ENCODE data around the gene INIP. TPM values are rescaled to one million over a fixed set of nuclear protein-coding genes. Genes with fewer than 3 reads are reported as not detected.

The INIP gene
- total and polyA plus RNA-seq, 2 of the 13 experiments (the other 11 are each of a cell fraction or from before 2014, with no cell fraction given): 13.6 to 28.6 TPM

DNA sequence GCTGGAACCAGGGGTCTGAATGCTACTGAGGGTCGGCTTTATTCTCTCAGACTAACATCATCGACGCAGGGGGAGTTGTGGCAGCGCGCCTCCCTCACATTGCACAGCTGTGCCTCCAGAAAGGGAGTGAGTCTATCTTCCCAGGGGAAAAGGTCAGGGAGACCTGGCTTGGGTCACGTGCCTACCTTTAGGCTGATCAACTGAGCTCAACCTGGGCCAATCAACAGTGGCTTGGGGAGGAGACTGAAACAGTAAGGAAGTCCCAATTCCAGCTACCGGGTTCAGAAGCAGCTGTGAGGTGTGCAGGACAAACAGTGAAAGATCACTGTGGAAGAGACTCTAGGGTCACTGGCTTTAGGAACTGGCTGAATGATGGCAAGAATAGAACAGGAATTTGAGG lies 46.9 kb upstream of the INIP start (continued):
- TF ChIP-seq, protein P1, sequence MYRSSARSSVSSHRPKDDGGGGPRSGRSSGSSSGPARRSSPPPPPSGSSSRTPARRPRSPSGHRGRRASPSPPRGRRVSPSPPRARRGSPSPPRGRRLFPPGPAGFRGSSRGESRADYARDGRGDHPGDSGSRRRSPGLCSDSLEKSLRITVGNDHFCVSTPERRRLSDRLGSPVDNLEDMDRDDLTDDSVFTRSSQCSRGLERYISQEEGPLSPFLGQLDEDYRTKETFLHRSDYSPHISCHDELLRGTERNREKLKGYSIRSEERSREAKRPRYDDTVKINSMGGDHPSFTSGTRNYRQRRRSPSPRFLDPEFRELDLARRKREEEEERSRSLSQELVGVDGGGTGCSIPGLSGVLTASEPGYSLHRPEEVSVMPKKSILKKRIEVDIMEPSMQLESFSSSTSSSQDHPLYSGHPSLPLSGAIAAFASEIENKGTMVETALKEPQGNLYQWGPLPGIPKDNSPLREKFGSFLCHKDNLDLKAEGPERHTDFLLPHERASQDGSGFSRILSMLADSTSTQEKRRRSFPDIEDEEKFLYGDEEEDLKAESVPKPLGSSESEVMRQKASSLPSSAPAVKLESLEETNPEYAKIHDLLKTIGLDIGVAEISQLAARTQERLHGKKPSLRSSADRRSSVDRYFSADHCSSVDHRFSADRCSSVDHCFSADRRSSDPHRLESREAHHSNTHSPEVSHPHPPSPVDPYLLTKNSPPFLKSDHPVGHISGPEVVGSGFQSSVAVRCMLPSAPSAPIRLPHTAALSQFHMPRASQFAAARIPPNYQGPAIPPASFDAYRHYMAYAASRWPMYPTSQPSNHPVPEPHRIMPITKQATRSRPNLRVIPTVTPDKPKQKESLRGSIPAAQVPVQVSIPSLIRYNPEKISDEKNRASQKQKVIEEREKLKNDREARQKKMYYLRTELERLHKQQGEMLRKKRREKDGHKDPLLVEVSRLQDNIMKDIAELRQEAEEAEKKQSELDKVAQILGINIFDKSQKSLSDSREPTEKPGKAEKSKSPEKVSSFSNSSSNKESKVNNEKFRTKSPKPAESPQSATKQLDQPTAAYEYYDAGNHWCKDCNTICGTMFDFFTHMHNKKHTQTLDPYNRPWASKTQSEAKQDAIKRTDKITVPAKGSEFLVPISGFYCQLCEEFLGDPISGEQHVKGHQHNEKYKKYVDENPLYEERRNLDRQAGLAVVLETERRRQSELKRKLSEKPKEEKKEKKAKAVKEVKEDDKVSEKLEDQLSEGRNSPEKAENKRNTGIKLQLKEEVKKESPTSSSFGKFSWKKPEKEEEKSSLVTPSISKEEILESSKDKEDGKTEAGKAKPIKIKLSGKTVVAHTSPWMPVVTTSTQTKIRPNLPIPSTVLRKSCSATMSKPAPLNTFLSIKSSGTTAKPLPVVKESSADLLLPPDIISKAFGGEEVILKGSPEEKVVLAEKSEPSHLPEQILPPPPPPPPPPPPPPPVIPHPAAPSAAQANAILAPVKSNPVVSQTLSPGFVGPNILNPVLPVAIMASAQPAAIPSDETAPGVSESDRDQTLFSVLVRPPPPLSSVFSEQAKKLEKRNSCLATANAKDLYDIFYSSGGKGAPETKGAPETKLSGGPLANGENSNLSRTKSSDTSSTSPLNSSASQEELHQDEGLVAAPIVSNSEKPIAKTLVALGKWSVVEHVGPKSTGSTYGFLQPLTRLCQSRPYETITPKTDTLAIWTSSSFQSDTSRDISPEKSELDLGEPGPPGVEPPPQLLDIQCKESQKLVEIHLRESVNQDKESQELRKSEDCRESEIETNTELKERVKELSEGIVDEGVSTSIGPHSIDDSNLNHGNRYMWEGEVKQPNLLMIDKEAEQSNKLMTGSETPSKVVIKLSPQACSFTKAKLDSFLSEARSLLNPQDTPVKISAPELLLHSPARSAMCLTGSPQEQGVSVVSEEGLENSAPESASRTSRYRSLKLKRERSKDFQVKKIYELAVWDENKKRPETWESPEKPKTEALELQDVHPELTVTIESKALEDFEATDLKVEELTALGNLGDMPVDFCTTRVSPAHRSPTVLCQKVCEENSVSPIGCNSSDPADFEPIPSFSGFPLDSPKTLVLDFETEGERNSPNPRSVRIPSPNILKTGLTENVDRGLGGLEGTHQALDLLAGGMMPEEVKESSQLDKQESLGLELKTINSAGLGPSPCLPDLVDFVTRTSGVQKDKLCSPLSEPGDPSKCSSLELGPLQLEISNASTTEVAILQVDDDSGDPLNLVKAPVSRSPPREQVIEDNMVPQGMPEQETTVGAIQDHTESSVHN (CRISPR knock-in tag; IDR thresholded peaks at IDR 0.05): no peak
- TF ChIP-seq MED1 (CRISPR knock-in tag; IDR thresholded peaks at IDR 0.05): peak; percentile 57
- peak; percentile 64 for TF ChIP-seq GATAD1 (CRISPR knock-in tag; IDR thresholded peaks at IDR 0.05)
- 0 out of 2 replicates have a peak, but pooled peaks have one; percentile 39 for TF ChIP-seq ZSCAN21 (CRISPR knock-in tag; IDR thresholded peaks at IDR 0.05; ENCODE audit: borderline replicate concordance)
- TF ChIP-seq MTF2 (CRISPR knock-in tag; IDR thresholded peaks at IDR 0.05; ENCODE audit: borderline replicate concordance): no peak
- no peak for TF ChIP-seq ZNF138 (CRISPR knock-in tag; IDR thresholded peaks at IDR 0.05; ENCODE audit: low read depth)
- TF ChIP-seq NFKB2 (CRISPR knock-in tag; IDR thresholded peaks at IDR 0.05; ENCODE audit: borderline replicate concordance): peak; percentile 57; the same call in 1 of the 2 replicates
- TF ChIP-seq SMARCC2 (IDR thresholded peaks at IDR 0.05): no peak
- TF ChIP-seq MAFK (conservative IDR thresholded peaks at IDR 0.05 in 1 of 2, IDR thresholded peaks at IDR 0.05 in 1 of 2; ENCODE audit: low read length in 2 of 2): no peak
- peak; percentile 76 for TF ChIP-seq NR2F6 (IDR thresholded peaks at IDR 0.05)
- peak; percentile 91 for TF ChIP-seq NR2F6 (CRISPR knock-in tag; IDR thresholded peaks at IDR 0.05)
- TF ChIP-seq HNF4G (IDR thresholded peaks at IDR 0.05; ENCODE audit: borderline replicate concordance, low read depth, low read length): peak; percentile 4; the same call in 1 of the 2 replicates
- TF ChIP-seq HNF4G (CRISPR knock-in tag; IDR thresholded peaks at IDR 0.05; ENCODE audit: borderline replicate concordance, low read depth): no peak
- 0 out of 2 replicates have a peak, but pooled peaks have one; percentile 57 for TF ChIP-seq KMT2A (CRISPR knock-in tag; IDR thresholded peaks at IDR 0.05)
- TF ChIP-seq U2AF2 (IDR thresholded peaks at IDR 0.05; ENCODE audit: low read depth, low read length): no peak
- TF ChIP-seq RCOR2 (CRISPR knock-in tag; IDR thresholded peaks at IDR 0.05): no peak
- TF ChIP-seq NONO (IDR thresholded peaks at IDR 0.05): no peak
- peak; percentile 50; the same call in 1 of the 2 replicates for TF ChIP-seq NONO (CRISPR knock-in tag; conservative IDR thresholded peaks at IDR 0.05)
- TF ChIP-seq ASH2L (IDR thresholded peaks at IDR 0.05; ENCODE audit: insufficient read length, low read depth, low read length): peak; percentile 34
- 0 out of 2 replicates have a peak, but pooled peaks have one; percentile 24 for TF ChIP-seq ZNF143 (CRISPR knock-in tag; IDR thresholded peaks at IDR 0.05)
